Astrocyte of the spinal cord (primary cell): ENCODE data around the gene LSM4.

Experiments used
- DNase-seq: peaks from one replicate; pipeline ENCODE4 v3.0.0; 2011; ENCODE audit warnings: low read depth, low spot score
- H3K4me3 ChIP-seq: 2 replicates; pipeline ENCODE4 v1.5.1; 2011; ENCODE audit warnings: low read depth, mild to moderate bottlenecking, low read length, moderate library complexity
- in situ Hi-C: cut with HindIII; loops from 2 replicates; pipeline ENCODE4 v1.10.0; 2017; ENCODE audit warnings: low sequenced_read_pairs
- TF ChIP-seq, protein P1 (sequence below): IDR thresholded peaks from 2 replicates; pipeline ENCODE4 v1.5.1; 2012; ENCODE audit warnings: low read depth, mild to moderate bottlenecking, low read length, inconsistent platforms

LSM4 gene

DNA sequence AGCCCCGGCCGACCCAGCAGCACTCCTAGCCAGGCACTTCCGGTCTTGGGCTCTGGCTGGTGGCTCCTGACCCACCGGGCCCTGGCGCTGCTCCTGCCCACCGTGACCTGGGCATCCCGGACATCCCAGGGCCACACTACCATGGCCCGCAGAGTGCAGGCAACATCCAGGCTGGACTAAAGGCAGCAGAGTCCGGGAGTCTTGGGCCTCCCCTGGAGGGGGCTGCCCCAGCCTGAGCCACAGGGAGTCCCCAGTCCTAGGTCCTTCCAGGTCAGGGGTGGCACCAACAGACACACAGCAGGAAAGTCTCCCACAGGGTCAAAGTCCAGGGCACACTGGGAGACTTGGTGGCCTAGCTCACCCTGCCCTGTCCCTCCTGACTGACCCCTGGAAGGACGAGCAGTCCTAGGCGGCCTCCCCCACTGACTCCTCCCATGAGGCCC, 10.8 kb downstream of the LSM4 start:
- no peak overlapping the region for H3K4me3 ChIP-seq

DNA sequence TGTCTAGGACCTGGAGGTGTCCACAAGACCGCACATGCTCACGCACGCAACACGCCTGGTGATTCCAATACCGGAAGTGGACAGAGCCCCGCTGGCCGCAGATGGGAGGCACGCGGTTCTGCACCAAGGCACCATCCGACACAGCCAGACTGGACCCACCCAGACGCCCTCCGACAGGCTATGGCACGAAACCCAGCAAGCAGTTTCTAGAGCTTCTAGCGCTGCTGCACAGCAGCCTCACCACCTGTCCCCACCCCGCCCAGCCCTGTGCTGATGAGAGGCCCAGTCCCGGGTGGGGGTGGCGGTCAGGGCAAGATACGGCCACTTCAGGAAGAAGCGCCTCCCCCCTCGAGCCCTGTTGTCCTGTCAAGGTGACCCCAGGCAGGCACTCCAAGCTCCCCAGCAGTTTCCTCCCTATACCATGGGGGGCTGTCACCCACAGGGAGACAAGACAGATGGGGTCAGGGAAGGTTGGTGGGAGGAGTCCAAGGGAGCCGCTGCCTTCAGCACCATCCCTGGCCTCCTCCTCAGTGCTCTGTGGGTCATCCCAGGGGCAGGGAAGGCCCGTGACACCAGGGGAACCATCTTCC, 11.3 kb downstream of the LSM4 start:
- no peak overlapping the region for H3K4me3 ChIP-seq
- DNase-seq = no peak
- in situ Hi-C loops = no loop called here
- TF ChIP-seq, protein P1, sequence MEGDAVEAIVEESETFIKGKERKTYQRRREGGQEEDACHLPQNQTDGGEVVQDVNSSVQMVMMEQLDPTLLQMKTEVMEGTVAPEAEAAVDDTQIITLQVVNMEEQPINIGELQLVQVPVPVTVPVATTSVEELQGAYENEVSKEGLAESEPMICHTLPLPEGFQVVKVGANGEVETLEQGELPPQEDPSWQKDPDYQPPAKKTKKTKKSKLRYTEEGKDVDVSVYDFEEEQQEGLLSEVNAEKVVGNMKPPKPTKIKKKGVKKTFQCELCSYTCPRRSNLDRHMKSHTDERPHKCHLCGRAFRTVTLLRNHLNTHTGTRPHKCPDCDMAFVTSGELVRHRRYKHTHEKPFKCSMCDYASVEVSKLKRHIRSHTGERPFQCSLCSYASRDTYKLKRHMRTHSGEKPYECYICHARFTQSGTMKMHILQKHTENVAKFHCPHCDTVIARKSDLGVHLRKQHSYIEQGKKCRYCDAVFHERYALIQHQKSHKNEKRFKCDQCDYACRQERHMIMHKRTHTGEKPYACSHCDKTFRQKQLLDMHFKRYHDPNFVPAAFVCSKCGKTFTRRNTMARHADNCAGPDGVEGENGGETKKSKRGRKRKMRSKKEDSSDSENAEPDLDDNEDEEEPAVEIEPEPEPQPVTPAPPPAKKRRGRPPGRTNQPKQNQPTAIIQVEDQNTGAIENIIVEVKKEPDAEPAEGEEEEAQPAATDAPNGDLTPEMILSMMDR = no peak

More for the DNA sequence above, 10.8 kb downstream of the LSM4 start:
- no peak for DNase-seq
- TF ChIP-seq, protein P1 = no peak
- in situ Hi-C loops = no loop called here

GRCh38 chr19:18310966-18311365, 11.9 kb downstream of the LSM4 start:
- DNase-seq = no peak
- in situ Hi-C loops = no loop called here
- TF ChIP-seq, protein P1 = no peak
- H3K4me3 ChIP-seq = no peak overlapping the region

GRCh38 chr19:18310118-18310909, 12.6 kb downstream of the LSM4 start:
- no peak for DNase-seq
- in situ Hi-C loops = no loop called here
- no peak overlapping the region for H3K4me3 ChIP-seq
- TF ChIP-seq, protein P1 = no peak

DNA sequence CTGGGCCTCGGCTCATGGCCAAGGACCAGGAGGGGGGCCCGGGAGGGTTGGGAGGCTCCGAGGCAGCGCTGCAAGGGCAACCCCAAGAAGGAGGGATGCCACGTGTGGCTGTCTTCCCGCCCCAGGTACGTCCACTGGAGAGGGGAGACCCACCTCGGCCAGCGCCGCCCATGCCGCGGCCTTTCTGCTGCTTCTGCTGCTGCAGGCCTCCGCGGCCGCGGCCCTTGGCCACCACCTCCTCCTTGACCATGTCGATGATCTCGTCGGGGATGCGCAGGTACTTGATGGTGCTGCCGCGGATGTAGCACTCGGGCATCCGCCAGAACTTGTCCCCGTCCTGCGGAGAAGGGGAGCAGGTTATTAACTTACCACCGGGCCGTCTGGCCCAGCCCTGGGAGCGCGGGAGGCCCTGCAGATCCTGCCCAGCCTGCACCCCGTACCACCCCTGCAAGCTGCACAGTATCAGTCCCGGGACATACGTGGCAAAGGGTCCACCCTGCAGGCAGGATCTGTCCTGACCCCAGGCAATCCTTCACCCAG, 13.3 kb downstream of the LSM4 start:
- in situ Hi-C loops = no loop called here
- no peak overlapping the region for H3K4me3 ChIP-seq
- TF ChIP-seq, protein P1 = no peak
- DNase-seq = no peak

DNA sequence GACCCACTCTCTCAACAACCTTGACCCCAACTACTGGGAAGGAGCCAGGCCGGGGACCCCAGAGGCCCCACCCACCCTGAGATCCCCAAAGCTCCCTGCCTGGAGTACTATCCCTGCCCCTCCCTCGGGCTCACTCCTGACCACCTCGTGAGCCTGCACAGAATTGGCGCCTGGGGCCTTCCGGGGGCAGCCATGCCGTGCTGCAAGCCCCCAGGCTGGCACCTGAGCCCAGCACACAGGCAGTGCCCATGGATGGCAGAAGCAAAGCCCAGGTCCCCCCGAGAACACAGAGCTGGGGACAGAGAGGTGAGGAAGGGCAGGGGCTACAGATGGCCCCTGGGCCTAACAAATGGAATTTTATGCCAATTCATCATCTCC, 13.9 kb downstream of the LSM4 start:
- TF ChIP-seq, protein P1 = no peak
- H3K4me3 ChIP-seq = no peak overlapping the region
- in situ Hi-C loops = no loop called here

More for the DNA sequence above, 13.9 kb downstream of the LSM4 start:
- no peak for DNase-seq
